GM12878 (cell line): ENCODE measurements around the gene DIPK1A. TPM values are rescaled to one million over a fixed set of nuclear protein-coding genes. Genes with fewer than 3 reads are reported as not detected.

Experiments
- ATAC-seq: fragments of 200-7000 bp; cut with Tn5 transposase; 3 replicates; pipeline ENCODE4 v1.9.1; 2020; ENCODE audit warnings: mild to moderate bottlenecking, moderate library complexity
- BruUV-seq: library from RNA; stranded (reverse); fragments of 400-500 nt; replicated peaks from 2 replicates; lab custom pipeline; 2021; lab: Mats Ljungman, UMichigan
- CTCF ChIA-PET: fragments of 300-600 bp; sonication (Branson Sonifier 250); formaldehyde crosslinking; extraction: SDS; loops from one replicate; lab custom pipeline; 2021; ENCODE audit warnings: inconsistent platforms; lab: Yijun Ruan, JAX
- POLR2A ChIA-PET: fragments of 350-600 bp; formaldehyde crosslinking; extraction: SDS; loops from one replicate; lab custom pipeline; 2021; ENCODE audit warnings: inconsistent platforms; lab: Charles Lee
- RAD21 ChIA-PET: fragments of 300-600 bp; sonication (Branson Sonifier 250); formaldehyde crosslinking; loops from one replicate; lab custom pipeline; 2023; ENCODE audit warnings: antibody characterized with exemption; ENCODE audit not compliant: unreplicated experiment; lab: Charles Lee
- SMC1A ChIA-PET: fragments of 300-600 bp; sonication (Branson Sonifier 250); formaldehyde crosslinking; loops from one replicate; lab custom pipeline; 2023; ENCODE audit not compliant: unreplicated experiment, uncharacterized antibody; lab: Charles Lee
- DNase-seq: peaks from one replicate; pipeline ENCODE4 v3.0.0-alpha.2; 2011; ENCODE audit warnings: low read depth, low spot score
- FAIRE-seq: peaks from 3 replicates; lab custom pipeline; 2011; peaks lifted over from hg19 to GRCh38; lab: Jason Lieb, UNC
- H2AFZ ChIP-seq: 2 replicates; pipeline ENCODE4 v1.6.0; 2011; ENCODE audit warnings: low read depth, low read length, control low read depth; ENCODE audit not compliant: control insufficient read depth
- H3K27ac ChIP-seq: 2 replicates; pipeline ENCODE4 v1.5.1; 2011; ENCODE audit warnings: control low read depth; ENCODE audit not compliant: control insufficient read depth, insufficient read depth
- H3K27me3 ChIP-seq, 2 experiments: replicated peaks in 1 of 2; 2 replicates each; pipeline versions ENCODE4 v1.6.0 to v1.6.1; 2011; ENCODE audit warnings: low read length in 1 of 2; ENCODE audit not compliant: control insufficient read depth in 2 of 2, insufficient read depth in 2 of 2
- H3K36me3 ChIP-seq, 2 experiments: 2 replicates each; pipeline ENCODE4 v1.5.1; 2011; ENCODE audit warnings: low read length in 1 of 2; ENCODE audit not compliant: control insufficient read depth in 2 of 2, insufficient read depth in 2 of 2
- H3K4me1 ChIP-seq: 2 replicates; pipeline ENCODE4 v1.6.1; 2011; ENCODE audit warnings: mild to moderate bottlenecking, low read length, moderate library complexity, mixed read lengths; ENCODE audit not compliant: control insufficient read depth, insufficient read depth
- H3K4me2 ChIP-seq: 2 replicates; pipeline ENCODE4 v1.6.0; 2011; ENCODE audit warnings: control low read depth; ENCODE audit not compliant: control insufficient read depth, insufficient read depth
- H3K4me3 ChIP-seq: fragments of 200-600 bp; sonication (generic); 2 replicates; pipeline ENCODE4 v1.5.1; 2016
- H3K79me2 ChIP-seq: 2 replicates; pipeline ENCODE4 v1.6.0; 2011; ENCODE audit warnings: low read length; ENCODE audit not compliant: control insufficient read depth, insufficient read depth
- H3K9ac ChIP-seq: 2 replicates; pipeline ENCODE4 v1.8.0; 2011; ENCODE audit warnings: low read length, control low read depth, mixed read lengths; ENCODE audit not compliant: control insufficient read depth, insufficient read depth
- H3K9me3 ChIP-seq: replicated peaks from 3 replicates; pipeline ENCODE4 v1.5.1; 2011; ENCODE audit warnings: mild to moderate bottlenecking, low read length; ENCODE audit not compliant: control insufficient read depth, insufficient read depth
- H4K20me1 ChIP-seq: 2 replicates; pipeline ENCODE4 v1.6.0; 2011; ENCODE audit not compliant: control insufficient read depth, insufficient read depth
- PML ChIP-seq: IDR thresholded peaks from 2 replicates; pipeline ENCODE4 v1.6.1; 2012; ENCODE audit warnings: low read length, inconsistent platforms
- WGBS: methylation state at CpG from one replicate; pipeline ENCODE4 v1.1.6; 2016; ENCODE audit warnings: low lambda C conversion rate; ENCODE audit not compliant: insufficient replicate concordance, insufficient coverage; ENCODE audit errors: missing lambda C conversion rate; 5-methylcytosine and 5-hydroxymethylcytosine counted together
- in situ Hi-C: fragments of 300-500 bp; cut with MboI; formaldehyde crosslinking; loops from 9 replicates; pipeline ENCODE4 v1.14.3; 2018; ENCODE audit warnings: mixed read lengths
- intact Hi-C: fragments of 100-400 bp; cut with micrococcal nuclease; formaldehyde crosslinking; loops from one replicate; pipeline ENCODE4 v1.14.2; 2022; ENCODE audit not compliant: unreplicated experiment
- polyA plus RNA-seq, 11 experiments: library from polyadenylated mRNA; depleted of rRNA in 4 of 11; unstranded in 6 of 11; stranded (reverse) in 5 of 11; fragments of >200 nt; fragmentation: Nextera tagmentation in 4 of 11; fragmentation: Illumina TruSeq in 1 of 11; extraction: Ambion mirVana in 4 of 11; extraction: Trizol in 1 of 11; gene quantifications; 1 replicate in 1 of 11; 2 replicates in 10 of 11; pipeline versions ENCODE4 v1.2.1 to v1.2.3, GENCODE V29; 2011 to 2016; ENCODE audit warnings: inconsistent platforms in 2 of 11, missing spikeins in 2 of 11, low read depth in 1 of 11
- total RNA-seq, 4 experiments: library from RNA; depleted of rRNA in 3 of 4; stranded (reverse); fragments of >200 nt in 3 of 4; fragmentation: Illumina TruSeq in 1 of 4; extraction: Trizol in 1 of 4; gene quantifications; 2 replicates each; pipeline versions ENCODE4 v1.2.1 to v1.2.3, GENCODE V29; 2013 to 2021
- TF ChIP-seq, protein P1 (sequence below): fragments of 450-650 bp; IDR thresholded peaks from 2 replicates; pipeline ENCODE4 v1.6.1; 2017; ENCODE audit warnings: mild to moderate bottlenecking, moderate library complexity
- TF ChIP-seq, protein P2 (sequence below): IDR thresholded peaks from 2 replicates; pipeline ENCODE4 v1.6.1; 2012; ENCODE audit warnings: mild to moderate bottlenecking, low read depth, low read length

DIPK1A gene
- total and polyA plus RNA-seq, 10 of the 15 experiments (the other 5 are each of a cell fraction or from before 2014, with no cell fraction given): 4.9 to 15.0 (median 9.7) TPM

DNA sequence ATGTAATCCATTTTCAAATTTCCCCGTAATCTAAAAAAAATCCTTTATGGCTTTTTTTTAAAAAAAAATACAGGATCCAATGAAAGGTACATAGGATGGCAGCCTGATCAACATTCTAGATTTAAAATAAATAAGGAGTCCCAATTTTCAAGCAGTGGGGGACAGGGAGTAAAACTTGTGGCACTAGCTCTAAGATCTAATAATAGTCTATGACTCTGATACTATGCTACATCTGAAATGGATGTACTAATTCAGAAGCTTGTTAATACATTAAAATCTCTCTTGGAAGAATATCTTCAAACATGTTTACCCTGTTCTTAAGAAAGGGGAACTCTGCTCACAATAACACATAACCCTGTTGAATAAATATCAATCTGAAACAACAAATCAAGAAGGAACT, 8.5 kb downstream of the DIPK1A start:
- WGBS: 100% methylated on average over 1 of the region's 1 CpG
- ChIA-PET POLR2A (interaction anchor here (0.7 to 1.4 kb wide), 3 partner anchors 9 to 27 kb away, joined by 3 to 9 read pairs (median 4); partner anchors contain the start of gene DIPK1A), RAD21 (interaction anchor here (0.5 to 1.7 kb wide), 6 partner anchors 10 to 797 kb away, joined by 3 to 13 read pairs (median 5); no protein-coding TSS in a partner anchor), SMC1A (interaction anchor here (0.7 to 1.7 kb wide), 10 partner anchors 9 to 121 kb away, joined by 3 to 8 read pairs (median 4); partner anchors contain the start of gene RPL5), CTCF (interaction anchor here (1.1 to 1.7 kb wide), 3 partner anchors 9 to 93 kb away, joined by 6 to 7 read pairs (median 6); no protein-coding TSS in a partner anchor)
- H2AFZ ChIP-seq: no peak overlapping the region; the same call in 1 of the 2 replicates
- no peak for DNase-seq
- H3K9me3 ChIP-seq: no peaks in the 10 kb centered on the region
- TF ChIP-seq, protein P1, sequence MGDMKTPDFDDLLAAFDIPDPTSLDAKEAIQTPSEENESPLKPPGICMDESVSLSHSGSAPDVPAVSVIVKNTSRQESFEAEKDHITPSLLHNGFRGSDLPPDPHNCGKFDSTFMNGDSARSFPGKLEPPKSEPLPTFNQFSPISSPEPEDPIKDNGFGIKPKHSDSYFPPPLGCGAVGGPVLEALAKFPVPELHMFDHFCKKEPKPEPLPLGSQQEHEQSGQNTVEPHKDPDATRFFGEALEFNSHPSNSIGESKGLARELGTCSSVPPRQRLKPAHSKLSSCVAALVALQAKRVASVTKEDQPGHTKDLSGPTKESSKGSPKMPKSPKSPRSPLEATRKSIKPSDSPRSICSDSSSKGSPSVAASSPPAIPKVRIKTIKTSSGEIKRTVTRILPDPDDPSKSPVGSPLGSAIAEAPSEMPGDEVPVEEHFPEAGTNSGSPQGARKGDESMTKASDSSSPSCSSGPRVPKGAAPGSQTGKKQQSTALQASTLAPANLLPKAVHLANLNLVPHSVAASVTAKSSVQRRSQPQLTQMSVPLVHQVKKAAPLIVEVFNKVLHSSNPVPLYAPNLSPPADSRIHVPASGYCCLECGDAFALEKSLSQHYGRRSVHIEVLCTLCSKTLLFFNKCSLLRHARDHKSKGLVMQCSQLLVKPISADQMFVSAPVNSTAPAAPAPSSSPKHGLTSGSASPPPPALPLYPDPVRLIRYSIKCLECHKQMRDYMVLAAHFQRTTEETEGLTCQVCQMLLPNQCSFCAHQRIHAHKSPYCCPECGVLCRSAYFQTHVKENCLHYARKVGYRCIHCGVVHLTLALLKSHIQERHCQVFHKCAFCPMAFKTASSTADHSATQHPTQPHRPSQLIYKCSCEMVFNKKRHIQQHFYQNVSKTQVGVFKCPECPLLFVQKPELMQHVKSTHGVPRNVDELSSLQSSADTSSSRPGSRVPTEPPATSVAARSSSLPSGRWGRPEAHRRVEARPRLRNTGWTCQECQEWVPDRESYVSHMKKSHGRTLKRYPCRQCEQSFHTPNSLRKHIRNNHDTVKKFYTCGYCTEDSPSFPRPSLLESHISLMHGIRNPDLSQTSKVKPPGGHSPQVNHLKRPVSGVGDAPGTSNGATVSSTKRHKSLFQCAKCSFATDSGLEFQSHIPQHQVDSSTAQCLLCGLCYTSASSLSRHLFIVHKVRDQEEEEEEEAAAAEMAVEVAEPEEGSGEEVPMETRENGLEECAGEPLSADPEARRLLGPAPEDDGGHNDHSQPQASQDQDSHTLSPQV: no peak
- 0 out of 2 replicates have a peak, but pooled peaks have one; percentile 19 for TF ChIP-seq PML
- TF ChIP-seq, protein P2, sequence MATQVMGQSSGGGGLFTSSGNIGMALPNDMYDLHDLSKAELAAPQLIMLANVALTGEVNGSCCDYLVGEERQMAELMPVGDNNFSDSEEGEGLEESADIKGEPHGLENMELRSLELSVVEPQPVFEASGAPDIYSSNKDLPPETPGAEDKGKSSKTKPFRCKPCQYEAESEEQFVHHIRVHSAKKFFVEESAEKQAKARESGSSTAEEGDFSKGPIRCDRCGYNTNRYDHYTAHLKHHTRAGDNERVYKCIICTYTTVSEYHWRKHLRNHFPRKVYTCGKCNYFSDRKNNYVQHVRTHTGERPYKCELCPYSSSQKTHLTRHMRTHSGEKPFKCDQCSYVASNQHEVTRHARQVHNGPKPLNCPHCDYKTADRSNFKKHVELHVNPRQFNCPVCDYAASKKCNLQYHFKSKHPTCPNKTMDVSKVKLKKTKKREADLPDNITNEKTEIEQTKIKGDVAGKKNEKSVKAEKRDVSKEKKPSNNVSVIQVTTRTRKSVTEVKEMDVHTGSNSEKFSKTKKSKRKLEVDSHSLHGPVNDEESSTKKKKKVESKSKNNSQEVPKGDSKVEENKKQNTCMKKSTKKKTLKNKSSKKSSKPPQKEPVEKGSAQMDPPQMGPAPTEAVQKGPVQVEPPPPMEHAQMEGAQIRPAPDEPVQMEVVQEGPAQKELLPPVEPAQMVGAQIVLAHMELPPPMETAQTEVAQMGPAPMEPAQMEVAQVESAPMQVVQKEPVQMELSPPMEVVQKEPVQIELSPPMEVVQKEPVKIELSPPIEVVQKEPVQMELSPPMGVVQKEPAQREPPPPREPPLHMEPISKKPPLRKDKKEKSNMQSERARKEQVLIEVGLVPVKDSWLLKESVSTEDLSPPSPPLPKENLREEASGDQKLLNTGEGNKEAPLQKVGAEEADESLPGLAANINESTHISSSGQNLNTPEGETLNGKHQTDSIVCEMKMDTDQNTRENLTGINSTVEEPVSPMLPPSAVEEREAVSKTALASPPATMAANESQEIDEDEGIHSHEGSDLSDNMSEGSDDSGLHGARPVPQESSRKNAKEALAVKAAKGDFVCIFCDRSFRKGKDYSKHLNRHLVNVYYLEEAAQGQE: no peak
- H3K4me3 ChIP-seq: peak overlapping the region; percentile 40
- in situ Hi-C loops (no loop called here), intact Hi-C loops (no loop called here)
- H3K9ac ChIP-seq: no peak overlapping the region
- H4K20me1 ChIP-seq: no peaks in the 10 kb centered on the region
- no TSS peak for BruUV-seq
- peaks cover 48% of the 10 kb centered on the region for H3K4me1 ChIP-seq
- H3K4me2 ChIP-seq: peak overlapping the region; percentile 51
- H3K27ac ChIP-seq: peak overlapping the region; percentile 79
- H3K79me2 ChIP-seq: peaks cover 78% of the 10 kb centered on the region
- H3K27me3 ChIP-seq: no peaks in the 10 kb centered on the region
- no peaks in the 10 kb centered on the region for H3K36me3 ChIP-seq
- FAIRE-seq: no peak
- no peak for ATAC-seq
